ENCODE data around the gene ANTXR1. TPM values are rescaled to one million over a fixed set of nuclear protein-coding genes. Genes with fewer than 3 reads are reported as not detected.

ANTXR1 gene
- total and polyA plus RNA-seq, 10 donors, result 2.8 to 66.7 (median 36.9) TPM

GRCh38 chr2:69203166-69203985 is 190.4 kb downstream of the ANTXR1 start:
- intact Hi-C loops (cut with DNase I; ENCODE audit: low total_unique reads), result no loop called here
- TF ChIP-seq POLR2A (IDR thresholded peaks at IDR 0.05), result no peak
- TF ChIP-seq POLR2AphosphoS5 (IDR thresholded peaks at IDR 0.05), result no peak
- TF ChIP-seq CTCF (IDR thresholded peaks at IDR 0.05 in 8 of 11, conservative IDR thresholded peaks at IDR 0.05 in 3 of 11), result no peak
- H3K4me3 ChIP-seq, result no peak overlapping the region
- H3K36me3 ChIP-seq, result no peaks in the 10 kb centered on the region
- DNase-seq, result no peak
- peak overlapping the region in 2 of 8 donors; percentile 32 to 51 for H3K27ac ChIP-seq
- H3K27me3 ChIP-seq (replicated peaks in 1 of 7), result no peaks in the 10 kb centered on the region
- WGBS, 5 donors, result 67 to 84% (median 69%) methylated on average over 4 of the region's 4 CpGs
- peaks cover 0 to 21% (median 8%) of the 10 kb centered on the region in 6 donors for H3K4me1 ChIP-seq
- H3K9me3 ChIP-seq, result peaks cover 0 to 6% (median 0%) of the 10 kb centered on the region in 8 donors

GRCh38 chr2:69204654-69205053 is 191.7 kb downstream of the ANTXR1 start:
- Histone ChIP-seq H3K27ac (peak overlapping the region in 6 of 8 donors; percentile 11 to 51 (median 26)), H3K9me3 (peaks cover 0 to 6% (median 0%) of the 10 kb centered on the region in 8 donors), H3K27me3 (replicated peaks in 1 of 7) (no peaks in the 10 kb centered on the region), H3K4me1 (peaks cover 0 to 21% (median 8%) of the 10 kb centered on the region in 6 donors), H3K36me3 (no peaks in the 10 kb centered on the region), H3K4me3 (no peak overlapping the region)
- DNase-seq, result no peak
- TF ChIP-seq POLR2A (IDR thresholded peaks at IDR 0.05) (no peak), POLR2AphosphoS5 (IDR thresholded peaks at IDR 0.05) (no peak), CTCF (IDR thresholded peaks at IDR 0.05 in 8 of 11, conservative IDR thresholded peaks at IDR 0.05 in 3 of 11) (no peak)
- 77 to 93% (median 85%) methylated on average over 3 of the region's 3 CpGs for WGBS, 5 donors
- intact Hi-C loops (cut with DNase I; ENCODE audit: low total_unique reads), result no loop called here

- TF ChIP-seq POLR2AphosphoS5 (IDR thresholded peaks at IDR 0.05) (no peak), CTCF (IDR thresholded peaks at IDR 0.05 in 8 of 11, conservative IDR thresholded peaks at IDR 0.05 in 3 of 11) (no peak), POLR2A (IDR thresholded peaks at IDR 0.05) (no peak)
- Histone ChIP-seq H3K9me3 (peaks cover 0 to 6% (median 0%) of the 10 kb centered on the region in 8 donors), H3K27me3 (replicated peaks in 1 of 7) (no peaks in the 10 kb centered on the region), H3K4me1 (peaks cover 0 to 21% (median 8%) of the 10 kb centered on the region in 6 donors), H3K4me3 (no peak overlapping the region), H3K27ac (peak overlapping the region in 5 of 8 donors; percentile 14 to 51 (median 32)), H3K36me3 (no peaks in the 10 kb centered on the region)
- no peak for DNase-seq
- intact Hi-C loops (cut with DNase I; ENCODE audit: low total_unique reads), result no loop called here
- WGBS, 5 donors, result 57 to 91% (median 77%) methylated on average over 2 of the region's 2 CpGs
Observed at GRCh38 chr2:69205076-69205475, 192.1 kb downstream of the ANTXR1 start.

GRCh38 chr2:69205491-69205890 is 192.5 kb downstream of the ANTXR1 start:
- Histone ChIP-seq H3K36me3 (no peaks in the 10 kb centered on the region), H3K9me3 (peaks cover 0 to 6% (median 0%) of the 10 kb centered on the region in 8 donors), H3K27ac (peak overlapping the region in 6 of 8 donors; percentile 14 to 51 (median 30)), H3K4me3 (no peak overlapping the region), H3K4me1 (peaks cover 0 to 21% (median 8%) of the 10 kb centered on the region in 6 donors), H3K27me3 (replicated peaks in 1 of 7) (no peaks in the 10 kb centered on the region)
- no peak for DNase-seq
- 32 to 73% (median 62%) methylated on average over 2 of the region's 2 CpGs for WGBS, 5 donors
- TF ChIP-seq CTCF (IDR thresholded peaks at IDR 0.05 in 8 of 11, conservative IDR thresholded peaks at IDR 0.05 in 3 of 11), result no peak
- TF ChIP-seq POLR2A (IDR thresholded peaks at IDR 0.05), result no peak
- TF ChIP-seq POLR2AphosphoS5 (IDR thresholded peaks at IDR 0.05), result no peak
- intact Hi-C loops (cut with DNase I; ENCODE audit: low total_unique reads), result no loop called here

All from spleen (tissue), 11 donors.